ENCODE results near the gene AHDC1. TPM values are rescaled to one million over a fixed set of nuclear protein-coding genes. Genes with fewer than 3 reads are reported as not detected.

Gene AHDC1
- total RNA-seq, 2 experiments from 2014 or later, result 6.5 to 13.8 TPM

- Histone ChIP-seq H3K4me3 (ENCODE audit: low read depth, low read length, poor library complexity, severe bottlenecking) (no peak overlapping the region), H3K4me2 (ENCODE audit: low read length) (no peak overlapping the region), H4K20me1 (ENCODE audit: insufficient read depth, low read length) (no peaks in the 10 kb centered on the region), H3K9me3 (ENCODE audit: low read length) (no peaks in the 10 kb centered on the region), H3K27ac (ENCODE audit: low read depth, low read length, poor library complexity, severe bottlenecking) (no peak overlapping the region), H3K4me1 (ENCODE audit: insufficient read depth, low read length, poor library complexity, severe bottlenecking) (peaks cover 12% of the 10 kb centered on the region), H3K9me2 (ENCODE audit: insufficient read depth, low read length) (no peaks in the 10 kb centered on the region), H3K36me3 (ENCODE audit: insufficient read depth, low read length) (no peaks in the 10 kb centered on the region), H3K79me2 (ENCODE audit: insufficient read depth, low read depth, low read length) (no peaks in the 10 kb centered on the region), H2AFZ (ENCODE audit: low read length) (no peak overlapping the region)
- ChIA-PET POLR2A (interaction anchor here (0.6 to 1.5 kb wide), 3 partner anchors 45 to 100 kb away, joined by 3 to 5 read pairs (median 3); no protein-coding TSS in a partner anchor), CTCF (ENCODE audit: unreplicated experiment) (no interaction called here)
- no TSS peak for BruUV-seq (replicated peaks)
- DNase-seq (ENCODE audit: low spot score), result no peak
- TF ChIP-seq CTCF (conservative IDR thresholded peaks at IDR 0.05; ENCODE audit: low read length), result no peak
- intact Hi-C loops (cut with micrococcal nuclease; ENCODE audit: unreplicated experiment), result no loop called here
Observed at GRCh38 chr1:27499142-27499541, 104.8 kb downstream of the AHDC1 start.

GRCh38 chr1:27496604-27497155, 107.3 kb downstream of the AHDC1 start:
- Histone ChIP-seq H3K4me1 (ENCODE audit: insufficient read depth, low read length, poor library complexity, severe bottlenecking) (peaks cover 24% of the 10 kb centered on the region), H3K9me2 (ENCODE audit: insufficient read depth, low read length) (no peaks in the 10 kb centered on the region), H2AFZ (ENCODE audit: low read length) (no peak overlapping the region), H3K9me3 (ENCODE audit: low read length) (no peaks in the 10 kb centered on the region), H3K4me3 (ENCODE audit: low read depth, low read length, poor library complexity, severe bottlenecking) (no peak overlapping the region), H3K4me2 (ENCODE audit: low read length) (peak overlapping the region; percentile 43; the same call in 1 of the 2 replicates), H3K27ac (ENCODE audit: low read depth, low read length, poor library complexity, severe bottlenecking) (no peak overlapping the region), H3K36me3 (ENCODE audit: insufficient read depth, low read length) (no peaks in the 10 kb centered on the region), H4K20me1 (ENCODE audit: insufficient read depth, low read length) (no peaks in the 10 kb centered on the region), H3K79me2 (ENCODE audit: insufficient read depth, low read depth, low read length) (no peaks in the 10 kb centered on the region)
- ChIA-PET CTCF (ENCODE audit: unreplicated experiment) (interaction anchor here (0.6 kb wide), 1 partner anchor 1034 kb away, joined by 3 read pairs; no protein-coding TSS in a partner anchor), POLR2A (interaction anchor here (0.6 to 0.9 kb wide), 3 partner anchors 13 to 56 kb away, joined by 3 to 5 read pairs (median 4); no protein-coding TSS in a partner anchor)
- intact Hi-C loops (cut with micrococcal nuclease; ENCODE audit: unreplicated experiment), result no loop called here
- TF ChIP-seq CTCF (conservative IDR thresholded peaks at IDR 0.05; ENCODE audit: low read length) (no peak), EZH2phosphoT487 (IDR thresholded peaks at IDR 0.05; ENCODE audit: borderline replicate concordance, low read depth, low read length) (no peak)
- no peak for DNase-seq (ENCODE audit: low spot score)
- BruUV-seq (replicated peaks), result no TSS peak

DNA sequence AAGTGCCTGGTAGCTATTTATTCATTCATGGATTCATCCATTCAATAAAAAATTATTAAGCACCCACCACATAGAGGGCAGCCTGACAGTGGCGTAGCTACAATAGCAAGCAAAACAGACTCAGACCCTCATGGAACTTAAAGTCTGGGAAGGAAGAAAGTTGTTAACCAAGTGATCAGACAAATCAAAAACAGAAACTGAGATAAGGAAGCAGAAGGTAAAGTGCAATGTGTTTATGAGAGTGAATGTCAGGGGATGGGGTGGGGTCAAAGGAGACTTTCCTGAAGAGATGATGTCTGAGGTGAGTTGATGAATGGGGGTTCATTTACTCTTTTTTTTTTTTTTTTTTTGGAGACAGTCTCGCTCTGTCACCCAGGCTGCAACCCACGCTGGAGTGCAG, 111.1 kb downstream of the AHDC1 start:
- intact Hi-C loops (cut with micrococcal nuclease; ENCODE audit: unreplicated experiment), result no loop called here
- peak overlapping the region; percentile 12 for H3K27ac ChIP-seq (ENCODE audit: low read depth, low read length, poor library complexity, severe bottlenecking)
- peak overlapping the region; percentile 62; the same call in 1 of the 2 replicates for H2AFZ ChIP-seq (ENCODE audit: low read length)
- no peaks in the 10 kb centered on the region for H4K20me1 ChIP-seq (ENCODE audit: insufficient read depth, low read length)
- TF ChIP-seq EZH2phosphoT487 (IDR thresholded peaks at IDR 0.05; ENCODE audit: borderline replicate concordance, low read depth, low read length), result no peak
- no peak for TF ChIP-seq CTCF (conservative IDR thresholded peaks at IDR 0.05; ENCODE audit: low read length)
- peak overlapping the region; percentile 21; the same call in 1 of the 2 replicates for H3K4me2 ChIP-seq (ENCODE audit: low read length)
- POLR2A ChIA-PET, result interaction anchor here (0.6 to 1.4 kb wide), 5 partner anchors 10 to 266 kb away, joined by 3 to 7 read pairs (median 3); no protein-coding TSS in a partner anchor
- CTCF ChIA-PET (ENCODE audit: unreplicated experiment), result no interaction called here
- no TSS peak for BruUV-seq (replicated peaks)
- no peaks in the 10 kb centered on the region for H3K36me3 ChIP-seq (ENCODE audit: insufficient read depth, low read length)
- no peak overlapping the region for H3K4me3 ChIP-seq (ENCODE audit: low read depth, low read length, poor library complexity, severe bottlenecking)
- H3K9me3 ChIP-seq (ENCODE audit: low read length), result no peaks in the 10 kb centered on the region
- no peak for DNase-seq (ENCODE audit: low spot score)
- H3K4me1 ChIP-seq (ENCODE audit: insufficient read depth, low read length, poor library complexity, severe bottlenecking), result peaks cover 34% of the 10 kb centered on the region
- H3K79me2 ChIP-seq (ENCODE audit: insufficient read depth, low read depth, low read length), result peaks cover 20% of the 10 kb centered on the region
- H3K9me2 ChIP-seq (ENCODE audit: insufficient read depth, low read length), result no peaks in the 10 kb centered on the region
